Measurements from ENCODE around the gene PLSCR5.

The PLSCR5 gene

GRCh38 chr3:146543461-146544001, 61.6 kb downstream of the PLSCR5 start:
- DNase-seq = no peak

GRCh38 chr3:146542978-146543377, 62.2 kb downstream of the PLSCR5 start:
- no peak for DNase-seq

- DNase-seq = no peak
Observed at GRCh38 chr3:146542179-146542578, 63.0 kb downstream of the PLSCR5 start.

GRCh38 chr3:146540978-146541377, 64.2 kb downstream of the PLSCR5 start:
- no peak for DNase-seq

GRCh38 chr3:146540236-146540635, 64.9 kb downstream of the PLSCR5 start:
- DNase-seq = no peak

- no peak for DNase-seq
Observed at GRCh38 chr3:146539315-146539714, 65.8 kb downstream of the PLSCR5 start.

GRCh38 chr3:146537603-146538002, 67.5 kb downstream of the PLSCR5 start:
- no peak for DNase-seq

- no peak for DNase-seq
Observed at GRCh38 chr3:146536681-146537080, 68.5 kb downstream of the PLSCR5 start.
